Pons (tissue), 1 donor: Measurements from ENCODE around the gene ABT1.

Experiments used
- DNase-seq: peaks from one replicate; pipeline ENCODE4 v3.0.0-alpha.2; 2016; ENCODE audit warnings: low spot score

Gene ABT1

GRCh38 chr6:26575494-26575939, 21.2 kb upstream of the ABT1 start:
- no peak for DNase-seq

DNA sequence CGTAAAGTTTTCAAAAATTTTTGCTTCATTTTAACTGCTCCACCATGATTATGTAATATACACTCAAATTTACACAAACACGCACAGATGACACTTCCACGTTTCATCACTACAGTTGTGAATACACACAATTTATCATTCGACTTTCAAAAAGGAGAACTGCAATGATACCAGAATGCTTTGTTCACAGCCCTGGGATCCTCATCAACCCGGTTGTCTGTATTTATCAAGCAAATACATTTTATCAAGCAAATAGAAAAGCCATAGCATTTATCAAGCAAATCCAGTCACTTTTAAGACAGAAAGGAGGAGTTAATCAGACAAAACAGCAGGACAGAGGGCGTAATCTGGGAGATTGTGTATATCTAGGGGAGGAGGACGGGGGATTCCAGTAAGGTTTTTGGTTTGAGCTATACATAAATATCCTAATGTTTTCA, 20.3 kb upstream of the ABT1 start:
- no peak for DNase-seq

DNA sequence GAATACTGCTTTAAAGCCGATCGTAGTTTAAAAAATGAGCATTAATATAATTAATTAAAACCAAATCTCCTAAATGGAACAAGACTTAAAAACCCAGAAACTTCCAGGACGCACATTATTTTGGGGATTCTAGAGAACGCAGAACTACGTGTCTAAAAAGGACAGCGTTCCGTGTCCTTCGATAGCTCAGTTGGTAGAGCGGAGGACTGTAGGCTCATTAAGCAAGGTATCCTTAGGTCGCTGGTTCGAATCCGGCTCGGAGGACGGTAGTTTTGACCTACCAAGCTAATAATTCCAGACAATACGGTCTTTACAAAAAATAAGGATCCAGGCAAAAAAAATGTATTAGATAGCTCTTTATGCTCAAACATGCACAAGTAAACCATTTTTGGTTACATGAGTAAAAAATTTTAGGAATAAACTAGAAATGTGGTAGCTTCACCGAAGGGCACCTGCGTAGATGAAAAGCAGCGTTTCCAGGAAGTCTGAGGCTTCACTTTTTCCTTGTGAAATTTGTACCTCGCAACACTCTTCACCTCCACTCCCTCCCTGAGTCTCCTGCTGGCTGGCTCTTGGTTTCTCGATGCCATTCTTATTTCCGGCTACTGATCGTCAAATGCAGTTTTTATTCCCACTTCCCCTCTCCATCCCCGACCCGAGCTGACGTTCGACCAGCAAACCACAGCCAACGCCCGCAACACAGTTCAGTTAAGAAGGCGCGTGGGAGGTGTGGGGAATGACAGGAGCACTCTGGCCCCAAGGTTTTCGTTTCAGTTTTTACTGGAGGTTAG, 19.6 kb upstream of the ABT1 start:
- DNase-seq: no peak

DNA sequence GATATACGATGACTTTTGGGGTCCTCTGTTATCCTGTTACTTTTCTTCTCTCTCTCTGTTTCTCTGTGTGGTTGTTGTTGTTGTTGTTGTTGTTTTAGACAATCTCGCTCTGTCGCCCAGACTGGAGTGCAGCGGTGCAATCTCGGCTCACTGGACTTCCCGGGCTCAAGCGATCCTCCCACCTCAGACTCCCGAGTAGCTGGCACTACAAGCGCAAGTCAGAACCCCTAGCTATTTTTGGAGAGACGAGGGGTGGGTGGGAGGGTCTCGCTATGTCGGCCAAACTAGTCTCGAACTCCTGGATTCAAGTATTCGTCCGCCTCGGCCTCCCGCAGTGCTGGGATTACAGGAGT, 19.1 kb upstream of the ABT1 start:
- DNase-seq: no peak

DNA sequence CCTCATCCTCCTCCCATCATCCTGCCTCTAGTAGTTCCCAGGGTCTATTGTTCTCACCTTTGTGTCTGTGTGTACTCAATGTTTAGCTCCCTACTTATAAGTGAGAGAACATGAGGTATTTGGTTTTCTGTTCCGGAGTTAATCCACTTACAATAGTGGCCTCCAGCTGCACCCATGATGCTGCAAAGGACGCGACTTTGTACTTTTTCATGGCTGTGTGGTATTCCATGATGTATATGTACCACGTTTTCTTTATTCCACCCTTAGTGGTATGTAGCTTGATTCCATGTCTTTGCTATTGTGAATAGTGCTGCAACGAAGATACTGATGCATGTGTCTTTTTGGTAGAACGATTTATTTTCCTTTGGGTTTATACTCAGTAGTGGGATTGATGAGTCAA, 18.5 kb upstream of the ABT1 start:
- DNase-seq: no peak

GRCh38 chr6:26578741-26579140, 18.0 kb upstream of the ABT1 start:
- no peak for DNase-seq

DNA sequence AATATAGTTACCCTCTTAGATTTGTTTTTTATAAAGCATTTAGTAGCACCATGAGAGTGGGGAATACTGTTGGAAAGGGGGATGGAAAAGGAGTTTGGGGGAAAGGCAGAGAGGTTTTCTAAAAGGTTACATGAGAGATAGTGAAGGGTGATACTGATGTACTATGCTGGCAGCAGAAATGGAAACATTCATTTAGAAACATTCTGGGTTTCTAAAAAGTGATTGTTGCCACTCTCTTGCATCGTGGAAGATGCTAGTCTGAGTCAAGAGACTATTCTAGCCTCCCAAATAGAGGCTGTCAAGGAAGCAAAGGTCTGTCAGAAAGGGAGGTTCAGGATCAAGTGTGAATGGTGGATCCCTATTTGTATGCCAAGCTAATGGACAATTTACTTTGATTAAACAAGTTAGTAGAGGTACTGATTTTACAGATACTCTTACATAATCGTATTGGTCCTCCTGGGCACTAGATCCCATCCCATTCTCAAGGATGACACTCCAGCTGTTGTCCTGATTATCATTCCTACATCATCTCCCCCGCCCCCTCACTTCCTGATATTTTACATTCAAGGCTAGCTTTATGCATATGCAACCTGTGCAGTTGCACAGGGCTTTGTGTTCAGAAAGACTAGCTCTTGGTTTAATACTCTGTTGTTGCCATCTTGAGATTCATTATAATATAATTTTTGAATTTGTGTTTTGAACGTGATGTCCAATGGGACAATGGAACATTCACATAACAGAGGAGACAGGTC, 15.4 kb upstream of the ABT1 start:
- DNase-seq: no peak

- DNase-seq: no peak
Measured at GRCh38 chr6:26588965-26589364, 7.8 kb upstream of the ABT1 start.

GRCh38 chr6:26592649-26593048, 4.1 kb upstream of the ABT1 start:
- no peak for DNase-seq

DNA sequence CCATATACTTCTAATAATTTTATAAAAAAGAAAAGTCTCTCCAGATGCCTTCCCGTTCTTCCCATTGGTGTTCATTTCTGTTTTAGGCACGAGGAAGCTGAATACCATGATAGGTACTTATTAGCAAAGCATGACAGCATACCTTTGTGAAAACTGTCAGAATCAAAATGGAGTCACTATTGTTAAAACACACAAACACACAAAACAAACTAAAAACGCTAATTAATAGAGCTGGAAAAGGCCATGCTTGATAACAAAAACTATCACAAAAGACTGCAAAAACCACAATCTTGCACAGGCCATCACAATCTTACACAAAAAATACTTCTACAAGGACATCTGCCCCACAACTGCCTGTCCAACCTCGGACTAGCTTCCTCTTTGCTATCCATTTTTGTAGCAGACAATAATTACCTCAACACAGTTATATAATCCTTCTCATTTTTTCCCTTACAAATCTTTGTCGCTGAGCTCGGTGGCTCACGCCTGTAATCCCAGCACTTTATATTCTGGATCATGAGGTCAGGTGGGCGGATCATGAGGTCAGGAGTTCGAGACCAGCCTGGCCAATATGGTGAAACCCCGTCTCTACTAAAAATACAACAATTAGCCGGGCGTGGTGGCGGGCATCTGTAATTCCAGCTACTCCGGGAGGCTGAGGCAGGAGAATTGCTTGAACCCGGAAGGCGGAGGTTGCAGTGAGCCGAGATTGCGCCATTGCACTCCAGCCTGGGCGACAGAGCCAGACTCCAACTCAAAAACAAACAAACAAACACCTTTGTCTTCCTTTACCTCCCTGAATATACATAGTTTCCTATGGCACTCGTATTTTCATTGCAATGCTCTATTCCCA, 3.2 kb upstream of the ABT1 start:
- no peak for DNase-seq

DNA sequence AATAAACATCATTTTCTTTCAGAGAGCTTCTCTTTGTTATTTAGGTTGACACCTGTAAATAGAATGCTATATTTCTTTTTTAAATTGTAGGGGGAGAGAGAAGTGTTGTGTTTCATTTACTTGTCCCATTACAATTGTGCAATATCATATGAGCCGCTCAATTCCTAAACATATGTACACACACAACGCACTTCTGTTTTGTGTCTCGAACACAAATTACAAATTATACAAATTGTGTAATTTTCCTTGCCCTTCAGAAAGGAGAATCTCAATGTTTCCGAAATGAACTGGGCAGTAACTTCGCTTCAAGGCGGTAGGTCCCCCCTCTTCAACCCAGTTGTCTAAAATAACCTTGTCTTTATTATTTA, 2.6 kb upstream of the ABT1 start:
- DNase-seq: no peak

DNA sequence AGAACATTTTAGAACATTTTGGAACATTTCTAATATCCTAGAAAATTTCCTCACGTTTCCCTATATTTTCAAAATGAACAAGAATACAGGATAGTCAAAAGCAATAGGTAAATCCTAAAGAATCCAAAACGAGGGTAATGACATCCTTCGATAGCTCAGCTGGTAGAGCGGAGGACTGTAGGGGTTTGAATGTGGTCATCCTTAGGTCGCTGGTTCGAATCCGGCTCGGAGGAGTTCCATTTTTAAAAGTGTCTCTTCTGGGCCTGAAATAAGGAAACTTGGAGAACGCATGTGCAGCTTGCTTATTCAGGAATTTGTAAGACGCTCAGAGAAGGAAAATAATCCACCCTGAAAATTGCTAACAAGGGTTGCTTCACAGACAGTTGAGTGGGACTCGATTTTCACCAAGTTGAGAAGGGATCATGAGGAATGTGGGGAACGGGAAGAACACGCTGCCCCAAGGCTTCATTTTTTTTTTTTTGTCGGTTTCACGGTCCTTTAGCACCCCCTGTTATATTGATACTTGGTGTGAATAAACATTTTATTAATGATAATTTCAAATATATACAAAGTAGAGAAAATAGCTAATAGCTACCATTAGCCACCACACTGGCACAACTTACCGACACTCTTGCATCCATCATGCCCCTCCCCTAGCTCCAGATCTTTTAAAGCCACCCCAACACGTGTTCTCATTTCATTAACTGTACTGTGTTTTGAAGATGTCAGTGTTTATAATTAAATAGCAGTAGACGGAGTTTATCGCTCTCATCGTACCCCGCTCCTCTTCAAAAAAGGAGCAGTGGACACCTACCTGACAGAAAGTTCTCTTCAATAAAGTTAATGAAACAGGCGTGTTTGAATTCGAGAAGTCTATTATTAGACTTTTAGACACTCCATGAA, 1.8 kb upstream of the ABT1 start:
- DNase-seq: peak; percentile 69

- DNase-seq: peak; percentile 93
Measured at GRCh38 chr6:26595669-26596269, 984 bp upstream of the ABT1 start.

DNA sequence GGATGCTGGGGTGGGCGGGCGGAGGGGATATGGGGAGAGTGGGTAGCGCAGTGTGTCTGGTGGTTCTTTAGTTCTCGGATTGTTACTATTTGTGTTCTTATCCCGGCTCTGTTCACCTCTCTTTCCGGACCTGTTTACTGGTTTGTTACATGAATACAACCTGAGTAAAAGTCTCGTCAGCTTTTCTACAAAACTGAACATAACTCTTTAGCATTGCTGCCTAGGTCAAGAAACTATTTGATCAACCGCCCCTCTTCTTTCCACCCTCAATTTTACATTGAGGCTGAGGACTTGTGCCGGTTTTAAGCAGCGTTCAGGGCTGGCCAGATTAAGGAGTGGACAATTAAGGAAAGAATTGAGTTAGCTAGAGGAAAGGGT, 625 bp downstream of the ABT1 start:
- DNase-seq: no peak

DNA sequence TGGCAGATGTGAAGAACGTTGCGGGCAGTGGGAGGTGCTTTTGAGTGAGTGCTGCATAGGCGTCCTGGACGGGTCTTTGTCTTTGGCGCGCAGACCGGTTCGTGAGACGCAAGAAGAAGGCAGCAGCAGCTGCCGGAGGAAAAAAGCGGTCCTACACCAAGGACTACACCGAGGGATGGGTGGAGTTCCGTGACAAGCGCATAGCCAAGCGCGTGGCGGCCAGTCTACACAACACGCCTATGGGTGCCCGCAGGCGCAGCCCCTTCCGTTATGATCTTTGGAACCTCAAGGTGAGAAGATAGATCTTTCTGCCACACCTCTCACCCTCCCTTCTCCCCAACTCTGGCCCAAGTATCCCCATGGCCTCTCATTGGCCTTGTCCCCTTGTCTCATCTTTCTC, 1.1 kb downstream of the ABT1 start:
- no peak for DNase-seq

DNA sequence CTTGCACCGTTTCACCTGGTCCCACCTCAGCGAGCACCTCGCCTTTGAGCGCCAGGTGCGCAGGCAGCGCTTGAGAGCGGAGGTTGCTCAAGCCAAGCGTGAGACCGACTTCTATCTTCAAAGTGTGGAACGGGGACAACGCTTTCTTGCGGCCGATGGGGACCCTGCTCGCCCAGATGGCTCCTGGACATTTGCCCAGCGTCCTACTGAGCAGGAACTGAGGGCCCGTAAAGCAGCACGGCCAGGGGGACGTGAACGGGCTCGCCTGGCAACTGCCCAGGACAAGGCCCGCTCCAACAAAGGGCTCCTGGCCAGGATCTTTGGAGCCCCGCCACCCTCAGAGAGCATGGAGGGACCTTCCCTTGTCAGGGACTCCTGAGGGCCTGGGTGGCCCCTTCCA, 1.5 kb downstream of the ABT1 start:
- no peak for DNase-seq

GRCh38 chr6:26599134-26599533, 2.4 kb downstream of the ABT1 start:
- no peak for DNase-seq

GRCh38 chr6:26599591-26599990, 2.8 kb downstream of the ABT1 start:
- no peak for DNase-seq

DNA sequence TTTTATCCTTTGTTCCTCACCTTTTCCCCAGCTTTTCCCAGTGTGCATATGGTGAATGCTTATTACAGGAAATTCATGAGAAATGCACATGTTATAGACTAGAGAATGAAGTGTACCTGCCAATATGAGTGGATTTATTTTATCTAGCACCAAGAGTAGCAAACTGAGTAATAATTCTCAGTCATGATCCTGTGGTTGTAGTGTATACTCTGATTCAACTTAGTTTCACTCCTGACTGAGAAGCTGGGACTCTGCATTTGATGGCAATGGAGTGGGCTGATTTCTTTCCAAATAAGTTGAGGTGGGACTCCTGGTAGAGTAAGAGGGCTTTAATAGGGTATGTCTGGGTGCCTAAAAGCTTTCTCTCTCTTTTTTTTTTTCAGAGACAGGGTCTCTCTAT, 4.0 kb downstream of the ABT1 start:
- DNase-seq: no peak

GRCh38 chr6:26602262-26602661, 5.5 kb downstream of the ABT1 start:
- DNase-seq: no peak

- no peak for DNase-seq
Measured at GRCh38 chr6:26604026-26604425, 7.3 kb downstream of the ABT1 start.
